Measurements from ENCODE around the gene FAS.
"Not testable (repeated sequence)": the region's sequence is repeated elsewhere in the genome, so short reads cannot be mapped to it uniquely, and the experiment has no call there.

Gene FAS

GRCh38 chr10:88995156-88995876, 4.7 kb downstream of the FAS start:
- no peak for DNase-seq

- DNase-seq, result no peak
These were observed 6.3 kb downstream of the FAS start for GRCh38 chr10:88996927-88997326.

DNA sequence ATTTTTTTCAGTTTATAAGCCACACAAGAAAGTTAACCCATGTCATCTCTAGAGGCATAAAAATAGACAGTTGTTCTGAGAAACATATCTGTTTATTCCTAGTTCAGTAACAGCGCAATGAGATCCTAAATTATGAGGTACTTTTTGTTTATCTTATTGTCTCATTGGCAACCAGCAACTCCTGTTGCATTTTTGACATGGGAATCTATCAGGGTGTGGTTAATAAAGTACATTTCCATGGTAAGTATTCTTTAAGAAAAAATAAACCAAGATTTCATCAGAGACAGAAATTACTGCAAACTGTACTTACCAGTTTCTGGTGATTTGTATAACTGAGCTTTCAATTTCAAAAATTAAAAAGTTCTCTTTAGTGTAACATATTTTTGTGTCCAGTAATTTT, 9.0 kb downstream of the FAS start:
- no peak for DNase-seq

GRCh38 chr10:89001024-89001728, 10.6 kb downstream of the FAS start:
- no peak for DNase-seq

DNA sequence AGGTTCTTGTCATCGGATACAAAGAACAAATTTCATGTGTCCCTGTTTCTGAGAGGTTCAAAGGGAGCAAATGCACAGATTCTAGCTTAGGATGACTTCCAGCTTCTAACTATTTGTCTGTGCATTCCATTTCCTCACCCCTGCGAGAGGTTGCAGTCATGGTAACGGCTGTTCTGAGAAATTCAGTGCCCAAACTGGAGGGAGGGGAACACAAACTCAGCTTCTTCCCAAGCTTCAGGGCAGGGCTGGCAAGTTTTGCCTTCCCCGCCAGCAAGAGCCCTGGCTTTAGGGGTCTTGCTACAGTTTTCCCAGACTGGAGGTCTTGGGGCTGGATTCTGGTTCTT, 11.1 kb downstream of the FAS start:
- no peak for DNase-seq

DNA sequence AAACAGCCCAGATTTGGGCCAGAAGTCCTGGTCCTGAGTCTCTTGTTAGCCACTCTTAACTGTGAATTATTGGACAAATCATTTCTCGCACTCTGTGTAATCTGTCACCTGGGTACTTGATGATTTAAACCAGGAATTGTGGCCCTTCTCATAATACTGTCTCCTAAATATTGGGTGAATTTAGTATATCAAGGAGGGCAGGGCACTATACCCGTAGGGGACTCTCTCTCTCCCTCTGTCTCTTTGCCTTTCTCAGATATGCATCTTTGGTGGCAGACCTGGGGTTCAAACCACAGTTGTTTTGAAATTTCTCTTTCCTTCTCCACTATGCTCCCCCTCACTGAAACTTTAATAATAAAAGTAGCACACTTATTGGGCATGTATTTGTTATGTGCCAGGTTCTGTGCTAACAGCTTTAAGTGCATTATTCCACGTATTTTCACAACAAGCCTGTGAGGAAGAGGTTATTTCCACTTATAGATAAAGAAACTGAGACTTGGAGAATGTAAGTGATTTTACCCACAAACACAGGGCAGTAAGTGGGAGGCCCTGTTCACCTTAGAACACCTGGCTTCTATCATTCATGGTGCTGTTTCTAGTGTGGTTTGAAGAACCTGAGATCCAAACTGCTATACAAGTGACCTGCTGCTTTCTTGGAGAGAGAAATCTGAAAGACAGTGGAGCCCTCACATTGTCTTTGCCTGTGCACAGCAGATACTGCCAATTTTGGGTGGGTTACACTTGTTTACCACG, 11.8 kb downstream of the FAS start:
- DNase-seq, result no peak

DNA sequence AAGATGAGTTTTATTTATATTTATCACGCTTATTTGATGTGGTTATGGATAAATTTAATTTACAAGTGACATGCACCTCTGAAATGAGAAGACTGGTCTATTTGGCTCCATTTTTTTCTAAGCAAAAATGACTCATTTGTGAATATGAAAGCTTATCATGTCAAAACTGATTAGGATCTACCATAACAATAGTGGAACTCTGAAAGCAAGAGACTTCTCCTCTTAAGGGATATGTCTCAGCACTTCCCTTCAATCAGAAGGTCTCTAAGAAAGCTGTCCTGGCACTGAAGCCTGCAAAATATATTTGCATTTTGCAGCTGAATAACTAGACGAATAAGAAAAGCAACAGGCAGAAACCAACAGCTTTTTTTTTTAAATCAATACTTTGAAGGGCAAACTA, 12.7 kb downstream of the FAS start:
- DNase-seq, result no peak

DNA sequence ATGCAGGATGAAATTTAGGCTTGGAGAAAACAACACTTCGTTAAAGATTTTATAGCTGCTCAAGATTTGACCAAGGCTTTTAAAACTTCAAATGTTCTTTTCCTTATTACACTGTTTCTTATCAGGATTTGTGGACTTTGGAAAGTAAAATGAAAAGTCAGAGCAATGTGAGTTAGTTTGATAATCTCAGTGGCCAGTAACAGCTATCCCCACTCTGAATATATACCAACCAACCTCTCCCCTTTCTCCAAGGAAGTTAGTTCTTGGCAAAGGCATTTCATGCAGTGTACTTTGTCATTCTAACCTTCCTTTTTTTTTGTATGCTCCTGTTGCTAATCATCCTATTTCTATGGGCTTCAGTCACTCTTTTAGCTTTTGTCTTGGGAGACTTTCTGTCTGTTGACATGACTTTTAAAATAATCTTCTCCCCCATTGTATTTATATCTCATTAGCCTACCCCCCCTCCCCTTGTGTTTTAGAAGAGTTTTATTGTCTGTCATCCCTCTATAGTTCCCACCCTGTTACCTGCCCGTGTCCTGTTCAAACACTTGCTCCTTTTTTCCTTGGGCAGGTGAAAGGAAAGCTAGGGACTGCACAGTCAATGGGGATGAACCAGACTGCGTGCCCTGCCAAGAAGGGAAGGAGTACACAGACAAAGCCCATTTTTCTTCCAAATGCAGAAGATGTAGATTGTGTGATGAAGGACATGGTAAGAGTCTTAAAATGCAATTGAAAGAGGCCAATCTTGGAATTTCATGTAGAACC, 16.7 kb downstream of the FAS start:
- no peak for DNase-seq

DNA sequence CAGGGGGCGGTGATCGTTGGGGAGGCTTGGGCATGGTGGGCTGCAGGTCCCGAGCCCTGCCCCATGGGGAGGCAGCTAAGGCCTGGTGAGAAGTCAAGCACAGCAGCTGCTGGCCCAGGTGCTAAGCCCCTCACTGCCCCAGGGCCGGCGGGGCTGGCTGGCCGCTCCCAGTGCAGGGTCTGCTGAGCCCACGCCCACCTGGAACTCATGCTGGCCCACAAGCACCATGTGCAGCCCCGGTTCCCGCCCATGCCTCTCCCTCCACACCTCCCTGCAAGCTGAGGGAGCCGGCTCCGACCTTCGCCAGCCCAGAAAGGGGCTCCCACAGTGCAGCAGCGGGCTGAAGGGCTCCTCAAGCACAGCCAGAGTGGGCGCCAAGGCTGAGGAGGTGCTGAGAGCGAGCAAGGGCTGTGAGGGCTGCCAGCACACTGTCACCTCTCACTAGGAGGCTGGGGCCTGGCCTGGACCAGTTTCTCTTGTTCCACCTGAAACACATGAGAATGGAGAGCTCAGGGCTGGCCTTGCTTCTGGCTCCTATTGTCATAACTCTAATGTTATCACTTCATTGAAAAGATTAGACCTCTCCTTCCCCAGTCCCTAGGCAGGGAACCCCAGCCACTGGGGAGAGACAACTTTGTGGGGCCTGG, 28.2 kb downstream of the FAS start:
- not testable (repeated sequence) for DNase-seq

DNA sequence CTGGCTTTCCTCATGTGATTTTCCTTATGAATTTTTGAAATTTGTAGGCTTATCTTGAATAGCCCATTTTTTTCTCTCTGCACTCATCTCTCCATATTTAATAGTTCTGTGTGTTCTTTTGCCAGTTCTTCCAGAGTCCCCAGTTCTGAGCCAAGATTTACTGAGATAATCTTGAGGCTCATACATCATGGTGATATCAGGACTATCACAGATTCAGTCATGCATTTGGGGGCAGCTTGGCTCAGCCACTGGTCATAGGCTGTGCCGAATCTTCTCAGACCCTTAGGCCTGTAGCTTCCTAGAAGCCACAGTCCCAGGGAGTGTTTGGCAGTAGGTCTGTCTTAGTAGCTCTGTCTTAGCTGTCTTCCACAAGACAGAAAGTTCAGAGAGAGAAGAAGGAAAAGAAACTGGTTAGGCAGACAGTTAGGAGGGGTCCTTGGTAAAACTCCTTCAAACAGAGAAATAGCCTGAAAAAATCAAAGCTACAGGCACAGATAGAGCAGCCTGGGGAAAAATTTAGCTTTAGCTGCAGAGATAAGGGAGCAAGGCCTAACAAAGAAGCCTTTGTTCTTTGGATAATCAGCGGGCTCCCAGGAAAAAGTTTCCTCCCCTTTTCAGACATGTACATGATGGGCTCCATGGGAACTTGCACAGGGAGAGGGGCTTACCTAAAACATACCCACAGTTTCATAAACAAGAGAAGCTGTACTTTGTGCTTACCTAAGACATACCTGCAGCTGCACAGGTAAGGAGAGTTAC, 29.1 kb downstream of the FAS start:
- no peak for DNase-seq

DNA sequence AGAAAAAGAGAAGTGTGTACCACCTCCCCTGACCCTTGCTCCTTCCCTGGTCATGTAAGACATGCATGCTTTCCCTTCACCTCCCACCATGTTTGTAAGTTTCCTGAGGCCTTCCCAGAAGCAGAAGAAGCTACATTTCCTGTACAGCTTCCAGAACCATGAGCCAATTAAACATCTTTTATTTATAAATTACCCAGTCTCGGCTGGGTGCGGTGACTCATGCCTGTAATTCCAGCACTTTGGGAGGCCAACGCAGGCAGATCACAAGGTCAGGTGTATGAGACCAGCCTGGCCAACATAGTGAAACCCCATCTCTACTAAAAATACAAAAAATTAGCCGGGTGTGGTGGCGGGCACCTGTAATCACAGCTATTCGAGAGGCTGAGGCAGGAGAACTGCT, 30.9 kb downstream of the FAS start:
- DNase-seq, result not testable (repeated sequence)

DNA sequence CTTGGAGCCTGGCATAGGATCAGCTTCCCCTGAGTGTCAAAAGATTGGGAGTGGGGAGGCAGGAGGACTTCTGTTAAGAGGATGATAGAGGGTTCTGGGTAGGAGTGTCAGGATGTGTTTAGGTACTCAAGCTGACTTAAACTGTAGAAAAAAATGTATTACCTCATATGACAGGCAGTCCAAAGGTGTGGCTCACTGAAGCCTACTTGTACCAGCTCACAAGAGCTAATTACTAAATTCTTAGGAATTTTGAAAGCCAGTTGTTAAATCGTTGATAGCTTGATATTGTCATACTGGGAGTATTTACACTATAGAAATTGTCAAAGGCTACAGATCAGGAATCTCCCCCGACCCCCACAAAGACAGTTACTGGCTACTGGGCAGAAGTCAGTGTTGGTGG, 32.1 kb downstream of the FAS start:
- DNase-seq, result no peak

GRCh38 chr10:89025453-89025852, 34.9 kb downstream of the FAS start:
- DNase-seq, result no peak

GRCh38 chr10:89029181-89029580, 38.6 kb downstream of the FAS start:
- no peak for DNase-seq

GRCh38 chr10:89029785-89030437, 39.3 kb downstream of the FAS start:
- peak; percentile 26 for DNase-seq

DNA sequence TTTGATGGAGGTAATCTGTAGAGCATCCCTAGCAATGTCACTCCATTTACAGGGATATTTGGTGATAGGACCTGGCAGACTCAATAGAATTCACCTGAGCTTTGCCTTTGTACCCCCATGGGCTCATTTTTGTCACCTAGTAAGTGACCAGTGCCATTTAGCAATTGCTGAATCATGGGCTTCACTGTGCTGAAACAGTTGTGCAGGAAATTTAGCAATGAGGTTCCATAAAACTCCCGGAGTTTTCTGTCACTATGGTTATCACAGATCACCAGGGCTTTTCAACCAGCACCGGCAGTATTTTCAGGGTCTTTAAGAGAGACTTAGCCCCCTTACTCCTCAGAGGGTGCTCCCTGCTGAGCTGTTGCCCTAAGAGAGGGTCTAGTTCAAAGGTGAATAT, 40.2 kb downstream of the FAS start:
- no peak for DNase-seq

- no peak for DNase-seq
These were observed 41.7 kb downstream of the FAS start for GRCh38 chr10:89032141-89032891.

GRCh38 chr10:89035461-89035860, 44.9 kb downstream of the FAS start:
- DNase-seq, result no peak

- DNase-seq, result no peak
These were observed 46.5 kb downstream of the FAS start for GRCh38 chr10:89037096-89037495.

GRCh38 chr10:89042562-89042961, 52.0 kb downstream of the FAS start:
- DNase-seq, result no peak

DNA sequence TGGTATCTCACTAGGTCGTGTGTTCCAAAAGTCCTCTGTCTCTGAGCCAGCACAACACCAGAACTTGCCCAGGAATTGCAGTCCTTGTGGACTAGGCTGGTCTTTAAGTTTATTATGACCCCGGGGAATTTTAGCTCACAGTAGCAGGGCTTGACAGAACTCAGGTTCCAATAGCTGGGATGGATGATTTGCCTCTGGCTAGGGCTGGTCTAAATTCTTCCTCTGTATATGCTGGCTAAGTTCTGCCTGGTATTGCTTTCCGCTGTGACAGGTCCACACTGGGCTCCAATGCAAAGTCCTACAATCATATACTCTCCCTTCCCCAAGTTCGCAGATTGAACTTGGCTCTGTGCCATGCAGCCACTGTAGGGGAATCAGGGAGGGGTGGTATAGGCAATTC, 52.5 kb downstream of the FAS start:
- DNase-seq, result no peak
